ENCODE measurements around the gene HPCA. TPM values are rescaled to one million over a fixed set of nuclear protein-coding genes. Genes with fewer than 3 reads are reported as not detected.

The HPCA gene
- total RNA-seq, 4 donors from 2014 or later, result 0.88 TPM; not detected in 3

- TF ChIP-seq, protein P1, sequence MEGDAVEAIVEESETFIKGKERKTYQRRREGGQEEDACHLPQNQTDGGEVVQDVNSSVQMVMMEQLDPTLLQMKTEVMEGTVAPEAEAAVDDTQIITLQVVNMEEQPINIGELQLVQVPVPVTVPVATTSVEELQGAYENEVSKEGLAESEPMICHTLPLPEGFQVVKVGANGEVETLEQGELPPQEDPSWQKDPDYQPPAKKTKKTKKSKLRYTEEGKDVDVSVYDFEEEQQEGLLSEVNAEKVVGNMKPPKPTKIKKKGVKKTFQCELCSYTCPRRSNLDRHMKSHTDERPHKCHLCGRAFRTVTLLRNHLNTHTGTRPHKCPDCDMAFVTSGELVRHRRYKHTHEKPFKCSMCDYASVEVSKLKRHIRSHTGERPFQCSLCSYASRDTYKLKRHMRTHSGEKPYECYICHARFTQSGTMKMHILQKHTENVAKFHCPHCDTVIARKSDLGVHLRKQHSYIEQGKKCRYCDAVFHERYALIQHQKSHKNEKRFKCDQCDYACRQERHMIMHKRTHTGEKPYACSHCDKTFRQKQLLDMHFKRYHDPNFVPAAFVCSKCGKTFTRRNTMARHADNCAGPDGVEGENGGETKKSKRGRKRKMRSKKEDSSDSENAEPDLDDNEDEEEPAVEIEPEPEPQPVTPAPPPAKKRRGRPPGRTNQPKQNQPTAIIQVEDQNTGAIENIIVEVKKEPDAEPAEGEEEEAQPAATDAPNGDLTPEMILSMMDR (IDR thresholded peaks at IDR 0.05; ENCODE audit: low read depth), result no peak
Observed at GRCh38 chr1:32886828-32887414, 630 bp downstream of the HPCA start.

- TF ChIP-seq, protein P1 (IDR thresholded peaks at IDR 0.05; ENCODE audit: low read depth), result no peak
Observed at GRCh38 chr1:32887623-32888022, 1.3 kb downstream of the HPCA start.

DNA sequence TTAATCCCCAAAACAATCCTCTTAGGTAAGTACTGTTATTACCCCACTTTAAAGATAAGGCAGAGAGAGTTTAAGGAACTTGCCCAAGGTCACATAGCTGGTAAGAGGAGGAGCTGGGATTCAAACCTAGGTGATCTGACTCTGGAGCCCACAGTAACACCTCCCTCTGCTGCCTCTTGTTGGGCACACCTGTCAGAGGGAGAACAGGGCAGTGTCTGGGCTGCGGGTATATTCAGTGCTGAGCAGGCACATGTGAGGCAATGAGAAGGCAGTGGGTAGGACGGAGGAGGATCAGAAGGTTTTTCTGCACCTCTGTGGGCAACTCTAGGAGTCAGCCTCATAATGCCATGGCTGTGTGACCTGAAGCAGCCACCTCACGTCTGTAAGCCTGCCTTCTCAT is 1.8 kb downstream of the HPCA start:
- TF ChIP-seq, protein P1 (IDR thresholded peaks at IDR 0.05; ENCODE audit: low read depth), result no peak

DNA sequence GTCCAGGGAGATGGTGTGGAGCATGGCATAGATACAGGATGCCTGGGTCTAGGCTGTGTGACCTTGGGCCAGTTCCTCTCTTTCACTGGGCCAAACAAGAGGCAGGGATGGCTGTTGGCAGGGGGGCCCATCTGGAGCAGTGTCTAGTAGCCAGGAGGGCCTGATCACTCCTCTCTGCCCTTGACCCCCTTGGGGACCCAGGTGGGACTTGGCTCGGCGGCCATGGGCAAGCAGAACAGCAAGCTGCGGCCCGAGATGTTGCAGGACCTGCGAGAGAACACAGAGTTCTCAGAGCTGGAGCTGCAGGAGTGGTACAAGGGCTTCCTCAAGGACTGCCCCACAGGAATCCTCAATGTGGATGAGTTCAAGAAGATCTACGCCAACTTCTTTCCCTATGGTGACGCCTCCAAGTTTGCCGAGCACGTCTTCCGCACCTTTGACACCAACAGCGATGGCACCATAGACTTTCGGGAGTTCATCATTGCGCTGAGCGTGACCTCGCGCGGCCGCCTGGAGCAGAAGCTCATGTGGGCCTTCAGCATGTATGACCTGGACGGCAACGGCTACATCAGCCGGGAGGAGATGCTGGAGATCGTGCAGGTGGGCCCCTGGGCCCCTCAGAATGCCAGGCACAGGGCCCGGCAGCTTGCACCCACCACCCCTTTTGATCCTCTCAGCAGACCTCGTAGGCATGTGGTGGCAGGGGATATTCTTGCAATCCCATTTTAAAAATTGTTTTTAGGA is 2.6 kb downstream of the HPCA start:
- TF ChIP-seq, protein P1 (IDR thresholded peaks at IDR 0.05; ENCODE audit: low read depth), result no peak

GRCh38 chr1:32889731-32890278 is 3.5 kb downstream of the HPCA start:
- TF ChIP-seq, protein P1 (IDR thresholded peaks at IDR 0.05; ENCODE audit: low read depth), result no peak

- TF ChIP-seq, protein P1 (IDR thresholded peaks at IDR 0.05; ENCODE audit: low read depth), result no peak
Observed at GRCh38 chr1:32890516-32891240, 4.4 kb downstream of the HPCA start.

- TF ChIP-seq, protein P1 (IDR thresholded peaks at IDR 0.05; ENCODE audit: low read depth), result no peak
Observed at GRCh38 chr1:32891241-32891570, 4.9 kb downstream of the HPCA start.

Data from subcutaneous adipose tissue (tissue), 4 donors.